T-helper 17 cell (primary cell): ENCODE data around the gene NF2. TPM values are rescaled to one million over a fixed set of nuclear protein-coding genes. Genes with fewer than 3 reads are reported as not detected.

ENCODE experiments used
- ATAC-seq: fragments of 150-1000 bp; cut with Tn5 transposase; 2 replicates; pipeline ENCODE4 v1.10.0; 2021; ENCODE audit warnings: mild to moderate bottlenecking, moderate library complexity
- DNase-seq, 3 donors: peaks; one replicate each; pipeline versions ENCODE4 v3.0.0 to v3.0.0-alpha.2; 2020 to 2021
- H3K9me3 ChIP-seq: one replicate; pipeline ENCODE4 v1.7.0; 2013; ENCODE audit warnings: low read length, mild to moderate bottlenecking; ENCODE audit not compliant: control insufficient read depth, poor library complexity, severe bottlenecking
- H3K27ac Mint-ChIP-seq: one replicate; pipeline ENCODE4 v1.8.0; 2022; ENCODE audit warnings: mild to moderate bottlenecking, moderate library complexity, mixed read lengths
- H3K27me3 Mint-ChIP-seq: one replicate; pipeline ENCODE4 v1.8.0; 2022; ENCODE audit warnings: mixed read lengths
- H3K36me3 Mint-ChIP-seq: one replicate; pipeline ENCODE4 v1.8.0; 2022; ENCODE audit warnings: low read depth, mixed read lengths
- H3K4me1 Mint-ChIP-seq: one replicate; pipeline ENCODE4 v1.8.0; 2022; ENCODE audit warnings: mild to moderate bottlenecking, mixed read lengths
- H3K4me3 Mint-ChIP-seq: one replicate; pipeline ENCODE4 v1.8.0; 2022; ENCODE audit warnings: mild to moderate bottlenecking, moderate library complexity, mixed read lengths
- total RNA-seq, 4 donors: library from RNA in 2 of 4; stranded (reverse) in 2 of 4; gene quantifications; one replicate each; pipeline ENCODE4 v1.2.3 and lab custom pipeline; 2022 to 2026

NF2 gene
- total RNA-seq, 2 donors from 2014 or later = 23.8 to 29.3 TPM

DNA sequence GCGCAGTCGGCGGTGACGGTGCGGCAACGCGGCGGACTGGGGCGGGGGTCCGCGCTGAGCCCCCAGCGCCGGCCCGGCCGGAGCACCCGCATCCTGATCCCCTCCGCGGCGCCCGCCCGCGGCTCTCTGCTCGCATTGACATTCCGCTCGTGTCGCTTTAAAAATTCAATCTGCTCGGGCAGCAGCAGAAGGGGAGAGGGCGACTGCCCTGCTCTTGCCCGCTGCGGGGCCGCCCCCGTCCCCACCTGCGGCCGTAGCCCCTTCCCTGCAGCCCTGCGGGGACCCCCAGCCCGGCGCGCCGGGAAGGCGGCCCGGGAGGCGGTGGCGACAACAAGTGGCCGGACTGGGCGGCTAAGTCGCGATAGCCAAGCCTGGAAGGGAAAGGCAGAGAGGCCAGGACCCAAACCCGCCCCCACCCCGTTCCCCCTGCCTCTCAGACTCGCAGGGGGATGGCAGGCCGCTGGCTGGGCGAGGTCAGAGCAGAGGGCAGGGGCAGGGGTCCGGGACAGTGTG lies 117.4 kb downstream of the NF2 start:
- DNase-seq (no peak), ATAC-seq (no peak)
- Mint-ChIP-seq H3K36me3 (no peaks in the 10 kb centered on the region), H3K27me3 (peaks cover 39% of the 10 kb centered on the region), H3K4me1 (peaks cover 6% of the 10 kb centered on the region), H3K27ac (no peak overlapping the region), H3K4me3 (peak overlapping the region; percentile 63)
- H3K9me3 ChIP-seq = no peaks in the 10 kb centered on the region

DNA sequence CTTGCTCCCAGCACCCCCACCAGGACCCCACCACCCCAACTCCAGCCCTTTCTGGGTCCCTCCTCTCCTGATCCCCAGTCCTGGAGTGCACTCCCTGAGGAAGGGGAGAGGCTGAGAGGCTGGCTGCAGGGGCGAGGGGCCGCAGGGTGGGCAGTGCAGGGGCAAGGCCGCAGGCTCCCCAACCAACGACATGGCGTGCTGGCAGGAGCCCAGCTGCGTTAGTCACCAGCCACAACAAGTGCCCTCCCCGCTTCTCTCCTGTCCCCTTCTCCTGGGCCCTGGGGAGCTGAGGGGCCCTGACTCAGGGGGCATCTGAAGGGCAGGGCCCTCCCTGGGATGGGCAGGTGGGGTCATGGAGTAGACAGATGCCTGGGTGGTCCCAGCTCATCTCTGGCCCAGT lies 118.7 kb downstream of the NF2 start:
- H3K27ac Mint-ChIP-seq = no peak overlapping the region
- ATAC-seq (no peak), DNase-seq (no peak)
- no peak overlapping the region for H3K4me3 Mint-ChIP-seq
- peaks cover 9% of the 10 kb centered on the region for H3K4me1 Mint-ChIP-seq
- H3K27me3 Mint-ChIP-seq = peaks cover 26% of the 10 kb centered on the region
- no peaks in the 10 kb centered on the region for H3K9me3 ChIP-seq
- no peaks in the 10 kb centered on the region for H3K36me3 Mint-ChIP-seq

DNA sequence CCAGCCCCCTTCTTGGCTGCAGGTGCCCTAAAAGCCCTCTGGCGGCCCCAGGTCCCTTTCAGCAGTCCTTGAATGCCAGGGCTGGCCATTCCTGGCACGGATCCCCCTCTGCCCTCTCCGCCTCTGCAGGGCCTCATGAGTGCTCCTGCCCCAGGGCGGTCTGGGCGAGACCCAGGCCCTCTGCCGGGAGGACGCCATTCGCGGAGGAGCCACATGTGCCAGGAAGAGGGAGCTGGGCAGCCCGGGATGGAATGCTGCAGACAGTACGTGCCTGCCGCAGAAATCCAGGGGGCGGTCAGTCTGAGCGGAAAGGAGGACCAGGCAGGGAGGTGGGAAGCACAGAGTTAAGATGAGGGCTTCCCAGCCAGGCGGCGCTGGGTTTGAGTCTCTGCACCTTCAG lies 119.2 kb downstream of the NF2 start:
- DNase-seq (no peak), ATAC-seq (no peak)
- H3K27ac Mint-ChIP-seq = no peak overlapping the region
- H3K4me3 Mint-ChIP-seq = no peak overlapping the region
- H3K27me3 Mint-ChIP-seq = peaks cover 23% of the 10 kb centered on the region
- no peaks in the 10 kb centered on the region for H3K36me3 Mint-ChIP-seq
- no peaks in the 10 kb centered on the region for H3K9me3 ChIP-seq
- H3K4me1 Mint-ChIP-seq = peaks cover 9% of the 10 kb centered on the region

DNA sequence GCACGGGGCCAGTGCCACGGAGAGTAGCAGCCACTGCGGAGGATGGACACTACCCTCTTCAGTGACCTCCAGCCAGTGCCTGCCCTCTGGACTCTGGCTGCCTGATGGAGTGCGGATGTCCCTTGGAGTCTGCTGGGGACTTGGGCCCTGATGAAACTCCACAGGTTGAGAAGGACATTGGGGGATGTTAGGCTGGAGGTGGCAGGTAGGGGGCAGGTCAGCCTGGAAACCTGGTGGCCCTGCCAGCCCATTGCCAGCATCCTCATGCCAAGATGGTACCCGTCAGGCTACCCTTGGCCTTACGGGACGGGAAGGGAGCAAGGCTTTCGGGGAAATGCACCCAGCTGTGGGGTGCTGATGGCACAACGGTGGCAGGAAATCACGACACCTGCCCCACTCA lies 120.3 kb downstream of the NF2 start:
- Mint-ChIP-seq H3K27ac (no peak overlapping the region), H3K4me3 (no peak overlapping the region), H3K4me1 (peaks cover 9% of the 10 kb centered on the region), H3K36me3 (no peaks in the 10 kb centered on the region), H3K27me3 (peaks cover 14% of the 10 kb centered on the region)
- H3K9me3 ChIP-seq = no peaks in the 10 kb centered on the region
- DNase-seq (no peak), ATAC-seq (no peak)

DNA sequence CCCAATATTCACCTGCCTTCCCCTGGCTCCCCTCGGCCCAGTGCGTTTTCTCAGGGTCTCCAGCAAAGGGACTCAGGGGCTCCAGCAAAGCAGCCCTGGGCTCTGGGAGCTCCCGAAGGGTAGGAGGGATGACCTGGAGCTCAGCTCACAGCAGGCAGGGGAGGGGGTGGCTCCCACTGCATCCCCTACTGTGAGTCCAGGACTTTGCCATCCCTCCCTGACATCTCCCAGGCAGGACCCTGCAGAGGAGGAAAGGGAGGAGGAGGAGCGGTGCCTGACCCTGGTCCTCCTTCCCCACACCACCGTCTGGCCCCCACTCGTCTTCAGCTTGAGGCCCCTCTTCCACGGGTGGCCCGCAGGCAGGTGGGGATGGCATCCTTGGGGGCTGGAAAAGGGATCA lies 121.4 kb downstream of the NF2 start:
- H3K4me1 Mint-ChIP-seq = peaks cover 7% of the 10 kb centered on the region
- ATAC-seq (no peak), DNase-seq (no peak)
- no peak overlapping the region for H3K4me3 Mint-ChIP-seq
- peaks cover 6% of the 10 kb centered on the region for H3K27me3 Mint-ChIP-seq
- no peak overlapping the region for H3K27ac Mint-ChIP-seq
- H3K36me3 Mint-ChIP-seq = no peaks in the 10 kb centered on the region
- no peaks in the 10 kb centered on the region for H3K9me3 ChIP-seq

DNA sequence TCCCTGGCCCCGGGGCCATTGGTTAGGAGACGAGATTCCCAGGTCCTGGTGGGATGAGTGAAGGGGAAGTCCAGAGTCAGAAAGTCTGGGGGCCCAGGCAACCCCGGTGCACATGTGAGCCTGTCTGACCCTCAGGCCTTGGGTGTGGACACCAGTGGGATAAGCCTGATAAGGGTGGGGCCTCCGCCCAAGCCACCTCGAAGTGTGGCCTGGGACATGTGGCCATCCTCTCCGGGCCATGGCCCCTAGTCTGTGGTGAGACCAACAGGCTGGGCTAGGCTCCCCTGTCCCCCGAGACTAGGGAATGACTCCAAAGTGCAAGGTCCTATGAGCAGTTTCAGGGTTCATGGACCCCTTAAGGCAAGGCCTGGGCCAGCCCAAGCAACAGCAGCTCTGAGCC lies 122.7 kb downstream of the NF2 start:
- no peak for DNase-seq
- no peaks in the 10 kb centered on the region for H3K9me3 ChIP-seq
- H3K27me3 Mint-ChIP-seq = peaks cover 6% of the 10 kb centered on the region
- no peaks in the 10 kb centered on the region for H3K36me3 Mint-ChIP-seq
- peaks cover 7% of the 10 kb centered on the region for H3K4me1 Mint-ChIP-seq
- H3K27ac Mint-ChIP-seq = no peak overlapping the region
- no peak overlapping the region for H3K4me3 Mint-ChIP-seq
- ATAC-seq = no peak

DNA sequence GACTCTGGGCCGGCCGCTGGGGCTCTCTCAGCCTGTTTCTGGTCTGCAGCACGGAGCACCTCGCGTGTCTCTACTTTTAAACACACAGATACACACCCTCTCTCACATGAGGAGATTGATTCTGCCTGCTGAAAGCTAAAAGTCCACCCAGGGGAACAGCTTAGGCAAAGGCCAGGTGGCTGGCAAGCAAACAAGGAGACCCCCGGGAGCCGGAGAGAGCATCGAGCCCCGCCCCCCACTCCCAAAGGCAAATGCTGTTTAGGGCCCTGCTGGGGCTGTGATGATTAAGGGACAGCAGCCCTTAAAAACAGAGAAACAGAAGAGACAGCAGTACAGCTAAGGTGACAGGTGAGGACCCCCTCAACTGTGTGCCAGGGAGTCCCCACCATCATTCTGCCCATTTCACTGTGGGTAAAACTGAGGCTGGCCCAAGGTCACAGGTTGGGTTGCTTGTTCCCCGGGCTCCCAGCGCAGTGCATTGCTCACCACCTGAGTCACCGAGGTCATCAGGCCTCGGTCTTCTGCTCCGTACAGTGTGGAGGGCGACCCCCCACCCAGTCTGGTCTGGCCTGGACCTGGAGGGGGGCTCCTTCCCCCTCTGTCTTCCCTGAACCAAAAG lies 123.2 kb downstream of the NF2 start:
- DNase-seq = no peak
- H3K27ac Mint-ChIP-seq = no peak overlapping the region
- peaks cover 7% of the 10 kb centered on the region for H3K4me1 Mint-ChIP-seq
- no peak for ATAC-seq
- H3K4me3 Mint-ChIP-seq = no peak overlapping the region
- H3K27me3 Mint-ChIP-seq = peaks cover 2% of the 10 kb centered on the region
- H3K9me3 ChIP-seq = no peaks in the 10 kb centered on the region
- H3K36me3 Mint-ChIP-seq = no peaks in the 10 kb centered on the region

DNA sequence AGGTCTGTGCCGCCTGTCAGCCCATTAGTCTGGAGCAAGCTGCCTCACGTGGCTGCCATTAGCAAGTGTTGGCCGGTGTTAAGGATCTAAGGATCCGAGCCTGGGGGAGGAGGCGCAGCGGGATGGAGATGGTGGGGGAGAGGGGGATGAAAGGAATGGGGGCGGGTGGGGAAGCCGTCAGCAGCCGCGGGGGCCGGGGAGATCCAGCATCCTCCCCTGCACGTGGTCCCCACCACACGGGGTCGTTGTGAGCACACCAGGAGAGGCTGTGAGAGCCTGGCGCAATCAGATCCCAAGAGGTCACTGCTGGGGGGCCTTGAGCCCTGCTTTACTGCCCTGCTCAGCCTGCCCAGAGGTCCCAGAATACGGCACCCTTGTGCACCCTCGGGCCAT lies 123.7 kb downstream of the NF2 start:
- H3K9me3 ChIP-seq = no peaks in the 10 kb centered on the region
- Mint-ChIP-seq H3K36me3 (no peaks in the 10 kb centered on the region), H3K27me3 (no peaks in the 10 kb centered on the region), H3K4me3 (no peak overlapping the region), H3K27ac (no peak overlapping the region), H3K4me1 (peaks cover 7% of the 10 kb centered on the region)
- no peak for DNase-seq
- no peak for ATAC-seq

DNA sequence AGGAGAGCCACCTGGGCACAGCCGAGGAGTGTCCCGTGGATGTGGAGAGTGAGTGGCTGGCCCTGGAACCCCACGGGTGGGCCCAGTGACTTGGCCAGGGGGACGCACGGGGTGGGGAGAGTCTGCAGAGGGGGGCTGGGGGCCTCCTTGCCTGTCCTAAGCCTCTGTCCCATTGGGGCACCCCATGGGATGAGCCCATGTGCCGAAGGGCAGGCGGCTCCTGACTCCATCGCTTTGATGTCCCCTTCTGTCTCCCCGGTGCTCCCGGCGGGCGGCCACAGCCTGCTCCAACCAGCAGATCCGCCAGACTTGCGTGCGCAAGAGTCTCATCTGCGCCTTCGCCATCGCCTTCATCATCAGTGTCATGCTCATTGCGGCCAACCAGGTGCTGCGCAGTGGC lies 125.7 kb downstream of the NF2 start:
- H3K36me3 Mint-ChIP-seq = peaks cover 2% of the 10 kb centered on the region
- H3K9me3 ChIP-seq = no peaks in the 10 kb centered on the region
- no peaks in the 10 kb centered on the region for H3K27me3 Mint-ChIP-seq
- ATAC-seq (no peak), DNase-seq (no peak)
- H3K4me3 Mint-ChIP-seq = no peak overlapping the region
- H3K4me1 Mint-ChIP-seq = peaks cover 7% of the 10 kb centered on the region
- no peak overlapping the region for H3K27ac Mint-ChIP-seq

DNA sequence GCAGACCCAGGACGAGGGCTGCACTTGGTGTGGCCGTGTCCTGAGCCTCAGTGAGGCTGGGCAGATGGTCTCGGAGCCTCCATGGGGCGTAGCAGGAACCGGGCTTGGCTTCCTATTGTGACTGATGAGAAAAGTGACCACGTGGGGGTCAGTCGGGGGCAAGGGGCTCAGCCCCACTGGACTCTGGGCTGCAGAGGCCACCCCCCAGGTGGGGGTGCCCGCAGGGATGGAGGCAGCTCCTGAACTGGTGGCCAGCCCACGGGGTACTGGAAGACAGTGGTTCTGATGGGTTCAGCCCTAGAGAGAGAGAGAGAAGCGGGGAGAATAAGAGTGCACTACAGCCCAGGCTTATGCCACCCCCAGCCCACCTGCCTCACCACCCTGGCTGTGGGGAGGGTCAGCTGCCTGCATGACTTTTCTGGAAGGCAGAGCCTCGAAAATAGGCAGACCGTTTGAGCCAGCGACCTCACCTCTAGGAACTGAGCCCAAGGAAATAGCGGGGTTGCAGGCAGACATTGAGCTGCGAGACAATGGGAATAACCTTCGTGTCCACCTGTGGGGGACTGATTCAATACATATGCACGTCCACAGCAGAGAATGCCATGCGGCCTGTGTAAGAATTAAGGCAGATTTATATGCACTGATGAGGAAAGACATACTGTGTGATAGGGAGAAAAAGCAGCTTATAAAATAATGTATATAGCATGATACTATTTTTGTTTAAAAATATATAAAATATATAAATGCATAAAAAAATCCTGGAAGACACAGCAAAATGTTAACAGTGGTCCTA lies 127.8 kb downstream of the NF2 start:
- ATAC-seq (no peak), DNase-seq (no peak)
- no peaks in the 10 kb centered on the region for H3K27me3 Mint-ChIP-seq
- no peak overlapping the region for H3K4me3 Mint-ChIP-seq
- H3K27ac Mint-ChIP-seq = no peak overlapping the region
- peaks cover 2% of the 10 kb centered on the region for H3K36me3 Mint-ChIP-seq
- peaks cover 5% of the 10 kb centered on the region for H3K4me1 Mint-ChIP-seq
- no peaks in the 10 kb centered on the region for H3K9me3 ChIP-seq

DNA sequence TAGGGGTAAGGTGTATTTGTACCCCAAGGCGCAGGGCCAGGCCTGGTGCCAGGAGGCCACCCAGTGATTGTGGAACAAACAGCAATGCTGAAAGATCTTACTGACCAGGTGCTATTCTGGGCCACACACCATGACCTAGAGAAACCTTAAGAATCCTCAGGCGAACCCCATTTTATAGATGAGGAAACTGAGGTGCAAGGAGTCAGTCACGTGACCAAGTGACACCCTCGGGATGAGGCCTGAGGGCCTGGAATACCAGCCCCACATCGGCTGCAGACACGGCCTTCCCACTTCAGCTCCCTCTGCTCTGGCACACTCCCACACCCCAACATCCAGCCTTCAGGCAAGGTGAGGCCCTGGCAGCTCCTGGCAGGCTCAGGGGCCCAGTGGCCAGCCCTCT lies 129.4 kb downstream of the NF2 start:
- Mint-ChIP-seq H3K4me3 (no peak overlapping the region), H3K36me3 (peaks cover 5% of the 10 kb centered on the region), H3K27me3 (no peaks in the 10 kb centered on the region), H3K4me1 (peaks cover 2% of the 10 kb centered on the region), H3K27ac (no peak overlapping the region)
- no peaks in the 10 kb centered on the region for H3K9me3 ChIP-seq
- ATAC-seq (no peak), DNase-seq (no peak)

DNA sequence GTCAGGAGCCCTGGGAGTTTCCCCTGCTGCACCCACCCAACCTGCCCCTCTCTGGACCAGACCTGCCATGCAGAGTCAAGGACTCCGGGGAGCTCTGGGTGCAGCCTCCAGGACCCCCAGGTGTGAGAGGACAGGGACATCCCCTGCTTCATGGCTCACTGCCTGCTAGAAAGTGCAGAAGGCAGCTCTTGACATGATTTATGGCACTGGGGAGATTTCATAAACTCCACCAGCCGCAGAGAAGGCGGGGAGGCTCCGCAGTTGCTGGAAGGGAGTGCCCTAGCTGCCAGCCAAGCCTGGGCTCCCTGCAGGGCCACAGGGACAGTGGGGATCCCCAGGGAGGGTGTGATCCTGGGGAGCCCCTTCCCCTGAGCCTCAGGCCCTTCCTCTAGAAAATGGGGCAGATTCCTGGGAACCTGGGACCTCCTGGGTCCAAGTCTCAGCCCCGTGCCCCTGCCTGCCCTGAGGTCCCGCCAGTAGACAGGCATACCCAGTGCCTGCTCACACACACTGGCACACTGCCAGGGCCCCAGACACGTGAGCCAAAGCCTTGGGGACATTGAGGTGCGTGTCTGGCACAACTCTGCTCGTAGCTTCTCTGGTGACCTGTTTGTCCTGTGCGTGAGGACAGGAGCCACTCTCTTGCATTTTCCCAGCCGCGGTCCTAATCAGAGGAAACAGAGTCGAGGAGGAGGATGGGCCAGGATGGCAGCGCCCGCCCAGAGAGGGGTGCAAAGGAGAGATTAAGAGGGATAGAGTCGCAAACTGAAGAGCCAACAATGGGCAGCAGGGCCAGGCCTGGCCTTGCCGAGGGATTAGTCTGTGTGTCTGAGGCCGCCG lies 130.1 kb downstream of the NF2 start:
- H3K9me3 ChIP-seq = no peaks in the 10 kb centered on the region
- no peaks in the 10 kb centered on the region for H3K27me3 Mint-ChIP-seq
- peaks cover 2% of the 10 kb centered on the region for H3K4me1 Mint-ChIP-seq
- ATAC-seq (no peak), DNase-seq (no peak)
- H3K36me3 Mint-ChIP-seq = peaks cover 5% of the 10 kb centered on the region
- H3K27ac Mint-ChIP-seq = no peak overlapping the region
- no peak overlapping the region for H3K4me3 Mint-ChIP-seq

DNA sequence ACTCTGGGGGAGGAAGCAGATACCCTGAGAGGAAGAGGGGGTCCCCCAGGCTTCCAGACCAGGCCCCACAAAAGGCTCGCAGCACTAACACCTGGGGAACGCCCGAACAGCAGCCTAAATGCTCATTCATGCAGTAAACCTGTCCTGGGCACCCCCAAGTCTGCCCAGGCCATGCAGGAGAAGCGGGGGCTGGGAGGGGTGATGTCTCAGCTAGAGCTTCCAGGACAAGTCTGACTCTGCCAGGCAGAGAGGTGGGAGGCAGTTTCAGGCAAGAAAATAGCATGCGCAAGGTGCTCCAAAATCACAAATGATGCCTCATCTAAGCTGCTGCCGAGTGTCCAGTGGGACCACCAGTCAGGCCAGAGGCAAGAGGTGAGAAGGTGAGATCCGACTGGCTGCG lies 131.0 kb downstream of the NF2 start:
- DNase-seq (no peak), ATAC-seq (no peak)
- peaks cover 5% of the 10 kb centered on the region for H3K36me3 Mint-ChIP-seq
- no peak overlapping the region for H3K4me3 Mint-ChIP-seq
- no peaks in the 10 kb centered on the region for H3K9me3 ChIP-seq
- H3K27me3 Mint-ChIP-seq = no peaks in the 10 kb centered on the region
- H3K27ac Mint-ChIP-seq = no peak overlapping the region
- no peaks in the 10 kb centered on the region for H3K4me1 Mint-ChIP-seq
